ENCODE data around the gene EXOC4. TPM values are rescaled to one million over a fixed set of nuclear protein-coding genes. Genes with fewer than 3 reads are reported as not detected.
A peak's percentile ranks its signal among the peaks of the same experiment; 100 is the strongest.

The EXOC4 gene
- total RNA-seq, 2 donors from 2014 or later, result 62.0 to 146 TPM

DNA sequence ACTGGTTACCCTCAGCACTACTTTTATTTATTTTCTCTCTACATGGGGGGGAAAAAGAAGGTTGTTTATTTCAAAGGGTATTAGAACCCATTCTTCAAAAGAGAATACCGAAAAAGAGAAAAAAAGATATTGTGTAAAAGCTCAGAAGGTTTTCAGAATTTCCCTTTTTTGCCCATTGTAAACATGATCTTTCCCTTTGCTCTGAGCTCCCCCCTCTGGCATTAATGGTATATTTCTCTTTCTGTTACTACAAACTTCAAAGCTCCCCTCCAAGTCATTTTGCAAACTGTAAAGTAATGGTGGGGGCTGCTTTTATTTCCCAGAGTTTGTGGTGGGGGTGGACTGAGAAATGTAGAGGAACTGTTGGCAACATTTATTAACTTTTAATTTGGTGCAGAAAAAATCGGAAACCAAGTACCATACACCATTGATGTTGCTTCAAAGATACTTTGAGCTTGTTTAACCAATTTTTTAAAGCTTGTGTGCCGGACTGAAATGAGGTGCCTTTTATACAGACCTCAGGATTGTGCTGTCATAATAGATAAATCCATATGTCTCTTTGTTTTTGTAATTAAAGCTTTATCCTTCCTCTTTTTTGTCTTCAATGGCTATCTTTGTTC is 181.5 kb downstream of the EXOC4 start:
- TF ChIP-seq, protein P1, sequence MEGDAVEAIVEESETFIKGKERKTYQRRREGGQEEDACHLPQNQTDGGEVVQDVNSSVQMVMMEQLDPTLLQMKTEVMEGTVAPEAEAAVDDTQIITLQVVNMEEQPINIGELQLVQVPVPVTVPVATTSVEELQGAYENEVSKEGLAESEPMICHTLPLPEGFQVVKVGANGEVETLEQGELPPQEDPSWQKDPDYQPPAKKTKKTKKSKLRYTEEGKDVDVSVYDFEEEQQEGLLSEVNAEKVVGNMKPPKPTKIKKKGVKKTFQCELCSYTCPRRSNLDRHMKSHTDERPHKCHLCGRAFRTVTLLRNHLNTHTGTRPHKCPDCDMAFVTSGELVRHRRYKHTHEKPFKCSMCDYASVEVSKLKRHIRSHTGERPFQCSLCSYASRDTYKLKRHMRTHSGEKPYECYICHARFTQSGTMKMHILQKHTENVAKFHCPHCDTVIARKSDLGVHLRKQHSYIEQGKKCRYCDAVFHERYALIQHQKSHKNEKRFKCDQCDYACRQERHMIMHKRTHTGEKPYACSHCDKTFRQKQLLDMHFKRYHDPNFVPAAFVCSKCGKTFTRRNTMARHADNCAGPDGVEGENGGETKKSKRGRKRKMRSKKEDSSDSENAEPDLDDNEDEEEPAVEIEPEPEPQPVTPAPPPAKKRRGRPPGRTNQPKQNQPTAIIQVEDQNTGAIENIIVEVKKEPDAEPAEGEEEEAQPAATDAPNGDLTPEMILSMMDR (IDR thresholded peaks at IDR 0.05), result peak in 5 of 7 experiments; percentile 19 to 49 (median 48)
- TF ChIP-seq POLR2A (IDR thresholded peaks at IDR 0.05), result no peak
- no peak for DNase-seq
- no peaks in the 10 kb centered on the region for H3K9me3 ChIP-seq
- no peaks in the 10 kb centered on the region for H3K36me3 ChIP-seq (replicated peaks in 1 of 2; ENCODE audit: insufficient read depth in 1 of 2, low read depth in 2 of 2)
- no peak for ATAC-seq
- intact Hi-C loops (cut with DNase I), result no loop called here
- WGBS, 2 donors, result 45 to 50% methylated on average over 3 of the region's 3 CpGs
- no peak overlapping the region for H3K4me3 ChIP-seq
- no peaks in the 10 kb centered on the region for H3K27me3 ChIP-seq
- no peak overlapping the region for H3K27ac ChIP-seq
- no peaks in the 10 kb centered on the region for H3K4me1 ChIP-seq

DNA sequence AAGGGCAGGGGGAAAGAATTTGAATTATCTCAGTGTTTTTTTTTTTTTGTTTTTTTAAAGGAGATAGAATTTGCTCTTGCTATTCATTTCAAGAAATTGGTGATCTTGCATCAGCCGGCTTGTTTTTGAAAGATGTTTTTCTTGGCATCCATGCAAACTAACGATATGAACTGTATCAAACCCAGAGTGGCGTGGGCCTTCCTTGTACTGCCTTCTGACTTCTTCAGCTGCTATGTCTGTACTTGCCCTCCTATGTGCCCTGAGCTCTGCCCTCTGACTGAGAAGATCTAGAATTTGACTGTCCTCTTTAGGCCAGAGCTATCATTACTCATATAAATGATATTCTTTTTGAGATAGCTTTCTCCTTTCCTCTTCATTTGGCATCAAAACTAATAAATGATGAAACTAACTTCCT is 183.1 kb downstream of the EXOC4 start:
- DNase-seq (peak in 1 of 4 donors; percentile 7), ATAC-seq (peak; percentile 42)
- H3K4me1 ChIP-seq, result no peaks in the 10 kb centered on the region
- no peaks in the 10 kb centered on the region for H3K27me3 ChIP-seq
- no peaks in the 10 kb centered on the region for H3K9me3 ChIP-seq
- no peaks in the 10 kb centered on the region for H3K36me3 ChIP-seq (replicated peaks in 1 of 2; ENCODE audit: insufficient read depth in 1 of 2, low read depth in 2 of 2)
- H3K4me3 ChIP-seq, result no peak overlapping the region
- intact Hi-C loops (cut with DNase I), result no loop called here
- H3K27ac ChIP-seq, result no peak overlapping the region
- no peak for TF ChIP-seq POLR2A (IDR thresholded peaks at IDR 0.05)
- TF ChIP-seq, protein P1 (IDR thresholded peaks at IDR 0.05), result no peak
- 26 to 41% methylated on average over 3 of the region's 3 CpGs for WGBS, 2 donors

DNA sequence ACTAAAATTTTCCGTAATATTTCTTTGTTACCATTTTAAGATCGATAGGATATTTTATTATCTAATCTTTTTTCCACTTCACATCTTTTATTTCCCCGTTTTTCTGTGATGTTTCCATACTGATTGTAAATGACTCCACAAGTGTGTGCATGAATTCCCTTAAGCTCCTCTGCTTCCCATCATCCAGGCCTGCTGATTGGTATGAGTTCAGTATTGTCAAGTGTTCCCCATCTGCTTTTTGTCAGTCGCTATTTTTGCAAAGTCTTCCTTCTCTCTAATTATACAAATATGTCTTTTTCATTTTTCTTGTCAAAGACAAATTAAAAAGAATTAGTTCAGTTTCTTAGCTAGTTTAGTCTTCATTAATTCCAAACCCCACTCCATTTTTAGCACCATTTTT is 184.7 kb downstream of the EXOC4 start:
- TF ChIP-seq POLR2A (IDR thresholded peaks at IDR 0.05), result no peak
- TF ChIP-seq, protein P1 (IDR thresholded peaks at IDR 0.05), result no peak
- Histone ChIP-seq H3K4me3 (no peak overlapping the region), H3K27ac (no peak overlapping the region), H3K27me3 (no peaks in the 10 kb centered on the region), H3K4me1 (no peaks in the 10 kb centered on the region), H3K9me3 (no peaks in the 10 kb centered on the region), H3K36me3 (replicated peaks in 1 of 2; ENCODE audit: insufficient read depth in 1 of 2, low read depth in 2 of 2) (no peaks in the 10 kb centered on the region)
- no peak for DNase-seq
- intact Hi-C loops (cut with DNase I), result no loop called here
- 79 to 82% methylated on average over 4 of the region's 4 CpGs for WGBS, 2 donors
- no peak for ATAC-seq

DNA sequence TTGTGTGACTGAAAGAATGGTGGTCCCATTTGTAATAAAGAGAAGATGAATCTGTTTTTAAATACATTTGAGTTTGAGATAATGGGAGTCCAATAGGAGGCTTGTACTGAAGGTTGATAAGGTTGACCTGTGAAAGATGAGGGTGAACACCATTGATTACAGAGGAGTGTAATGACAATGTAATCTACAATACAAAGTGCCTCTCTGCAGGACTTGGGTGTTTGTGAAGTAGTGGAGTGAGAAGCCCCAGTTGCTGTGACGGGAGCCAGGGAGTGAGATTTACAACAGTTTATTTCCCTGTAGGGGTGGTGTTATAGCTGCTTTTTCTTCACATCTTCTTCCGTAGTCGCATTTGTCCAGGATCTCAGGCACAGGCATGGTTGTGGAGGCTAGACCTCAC is 189.9 kb downstream of the EXOC4 start:
- ATAC-seq (no peak), DNase-seq (no peak)
- H3K4me1 ChIP-seq, result no peaks in the 10 kb centered on the region
- no peak overlapping the region for H3K27ac ChIP-seq
- intact Hi-C loops (cut with DNase I), result no loop called here
- no peaks in the 10 kb centered on the region for H3K36me3 ChIP-seq (replicated peaks in 1 of 2; ENCODE audit: insufficient read depth in 1 of 2, low read depth in 2 of 2)
- no peaks in the 10 kb centered on the region for H3K27me3 ChIP-seq
- no peaks in the 10 kb centered on the region for H3K9me3 ChIP-seq
- no peak overlapping the region for H3K4me3 ChIP-seq
- WGBS, 2 donors, result 98 to 100% methylated on average over 3 of the region's 3 CpGs
- TF ChIP-seq, protein P1 (IDR thresholded peaks at IDR 0.05), result no peak
- TF ChIP-seq POLR2A (IDR thresholded peaks at IDR 0.05), result no peak

DNA sequence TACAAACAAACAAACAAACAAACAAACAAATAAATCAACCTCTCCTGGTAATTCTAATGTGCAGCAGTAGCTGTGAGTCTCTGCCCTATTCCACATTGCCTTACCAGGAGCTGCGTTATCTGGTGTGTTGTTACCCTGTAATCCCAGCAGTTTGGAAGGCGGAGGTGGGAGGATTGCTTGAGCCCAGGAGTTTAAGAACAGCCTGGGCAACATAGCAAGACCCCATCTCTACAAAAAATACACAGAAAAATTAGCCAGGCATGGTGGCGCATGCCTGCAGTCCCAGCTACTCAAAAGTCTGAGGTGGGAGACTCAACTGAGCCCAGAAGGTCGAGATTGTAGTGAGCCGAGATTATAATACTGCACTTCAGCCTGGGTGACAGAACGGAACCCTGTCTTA is 192.7 kb downstream of the EXOC4 start:
- DNase-seq (no peak), ATAC-seq (no peak)
- Histone ChIP-seq H3K27ac (no peak overlapping the region), H3K4me3 (no peak overlapping the region), H3K9me3 (no peaks in the 10 kb centered on the region), H3K4me1 (no peaks in the 10 kb centered on the region), H3K27me3 (no peaks in the 10 kb centered on the region), H3K36me3 (replicated peaks in 1 of 2; ENCODE audit: insufficient read depth in 1 of 2, low read depth in 2 of 2) (no peaks in the 10 kb centered on the region)
- intact Hi-C loops (cut with DNase I), result no loop called here
- 97% methylated on average over 6 of the region's 6 CpGs for WGBS, 2 donors
- no peak for TF ChIP-seq POLR2A (IDR thresholded peaks at IDR 0.05)
- TF ChIP-seq, protein P1 (IDR thresholded peaks at IDR 0.05), result no peak
